Head of caudate nucleus (tissue), 42 donors: ENCODE data around the gene GFER.
"Not testable (repeated sequence)": the region's sequence is repeated elsewhere in the genome, so short reads cannot be mapped to it uniquely, and the experiment has no call there.

Experiments used
- DNase-seq, 42 donors: peaks; one replicate each; pipeline versions ENCODE4 v3.0.0 to v3.0.0-alpha.2; 2020 to 2021; ENCODE audit warnings: mixed read lengths in 7 of 42
- intact Hi-C: fragments of 100-400 bp; cut with DNase I; formaldehyde crosslinking; loops from one replicate; pipeline ENCODE4 v1.15.0; 2022

Gene GFER

DNA sequence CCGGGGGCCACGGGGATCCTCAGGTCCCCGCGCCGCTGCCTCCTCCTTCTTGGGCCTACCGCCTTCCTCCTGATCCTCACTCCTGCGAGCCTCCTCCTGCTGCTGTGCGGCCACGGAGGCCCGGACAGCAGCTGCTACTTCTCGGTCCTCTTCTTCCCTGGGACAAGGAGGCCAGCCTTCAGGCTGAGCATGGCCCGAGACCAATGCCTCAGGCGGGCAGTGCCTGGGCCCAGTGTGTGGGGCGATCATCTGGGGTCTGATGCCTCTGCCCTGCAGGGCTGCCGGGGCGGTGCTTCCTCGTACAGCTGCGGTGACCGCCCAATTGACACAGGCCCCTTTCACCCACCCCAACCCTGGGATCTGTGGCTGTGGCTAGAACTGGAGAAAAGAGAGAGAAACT lies 17.0 kb downstream of the GFER start:
- no peak for DNase-seq
- intact Hi-C loops, result no loop called here

DNA sequence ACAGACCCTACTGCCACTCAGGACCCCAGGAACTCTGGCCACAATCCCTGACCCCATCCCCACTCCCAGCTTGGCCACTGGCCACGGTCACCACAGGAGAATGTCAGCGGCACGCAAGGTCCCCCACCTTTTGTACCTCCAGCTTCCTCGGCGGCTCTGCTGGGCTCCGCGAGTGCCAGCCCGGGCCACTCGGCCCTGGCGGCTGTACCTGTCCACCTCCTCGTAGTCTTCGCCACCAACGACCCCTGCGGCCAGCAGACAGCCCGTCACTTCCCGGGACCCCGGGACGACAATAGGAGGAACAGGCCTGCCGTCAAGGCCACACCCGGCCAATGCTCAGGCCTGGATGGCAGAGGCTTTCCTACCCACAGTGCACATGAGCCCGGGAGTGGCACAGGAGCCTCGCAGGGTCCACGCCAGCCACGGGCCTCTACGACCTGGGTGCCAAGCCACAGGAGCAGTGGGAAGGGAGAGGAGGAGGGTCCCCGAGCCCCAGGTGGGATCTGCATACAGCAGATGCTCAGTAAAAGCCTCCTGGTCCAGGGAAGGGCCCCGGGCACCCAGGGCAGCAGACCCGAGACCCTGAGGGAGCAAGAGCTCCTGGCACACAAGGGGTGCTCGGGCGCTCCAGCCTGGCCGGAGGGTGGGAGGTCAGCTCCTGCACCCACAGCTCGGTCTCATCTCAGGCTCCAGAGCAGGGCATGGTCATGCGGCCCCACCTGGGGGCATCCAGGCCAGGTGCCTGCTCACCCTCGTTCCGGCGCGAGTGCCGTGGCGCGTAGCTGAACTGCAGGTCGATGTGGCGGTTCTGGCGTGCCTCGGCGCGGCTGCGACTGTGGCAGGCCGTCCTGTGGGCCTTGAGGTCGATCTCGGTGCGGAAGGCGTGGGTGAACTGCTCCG lies 17.7 kb downstream of the GFER start:
- DNase-seq, result no peak
- intact Hi-C loops, result no loop called here

DNA sequence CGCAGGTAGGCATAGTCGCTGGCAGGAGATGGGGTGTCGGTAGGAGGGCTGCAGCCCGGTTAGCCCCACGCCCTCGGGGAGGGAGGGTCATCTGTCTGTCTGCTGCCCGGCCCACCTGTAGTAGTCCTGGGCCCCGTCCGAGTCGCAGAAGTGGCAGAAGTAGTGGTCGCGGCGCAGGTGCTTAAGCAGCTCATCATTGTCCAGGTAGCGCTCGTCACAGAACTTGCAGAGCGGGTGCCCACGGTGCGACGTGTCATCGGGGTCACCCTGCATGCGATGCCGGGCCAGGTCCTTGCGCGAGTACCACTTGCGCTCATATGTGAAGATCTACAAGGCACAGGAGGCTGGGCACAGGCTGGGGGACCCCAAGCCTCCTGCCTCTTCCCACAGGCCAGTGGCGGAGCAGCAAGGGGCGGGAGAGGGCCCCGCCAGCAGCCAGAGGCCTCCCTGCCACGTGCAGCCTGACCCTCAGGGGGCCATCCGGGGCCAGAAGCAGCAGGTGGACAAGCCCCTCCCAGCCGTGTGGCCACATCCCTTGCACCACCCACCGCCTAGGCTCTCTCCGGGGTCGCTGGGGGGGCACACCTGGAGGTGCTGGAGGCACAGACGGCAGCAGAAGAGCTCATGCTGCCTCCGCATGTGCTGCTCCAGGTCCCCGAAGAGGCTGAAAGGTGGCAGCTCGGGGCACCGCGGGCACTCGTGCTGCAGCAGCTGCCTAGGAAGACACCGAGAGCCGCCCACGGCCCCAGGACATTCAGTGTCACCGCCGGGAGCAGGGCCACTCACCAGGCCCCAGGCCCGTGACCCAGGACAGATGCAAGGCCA lies 18.6 kb downstream of the GFER start:
- intact Hi-C loops, result no loop called here
- DNase-seq, result no peak

DNA sequence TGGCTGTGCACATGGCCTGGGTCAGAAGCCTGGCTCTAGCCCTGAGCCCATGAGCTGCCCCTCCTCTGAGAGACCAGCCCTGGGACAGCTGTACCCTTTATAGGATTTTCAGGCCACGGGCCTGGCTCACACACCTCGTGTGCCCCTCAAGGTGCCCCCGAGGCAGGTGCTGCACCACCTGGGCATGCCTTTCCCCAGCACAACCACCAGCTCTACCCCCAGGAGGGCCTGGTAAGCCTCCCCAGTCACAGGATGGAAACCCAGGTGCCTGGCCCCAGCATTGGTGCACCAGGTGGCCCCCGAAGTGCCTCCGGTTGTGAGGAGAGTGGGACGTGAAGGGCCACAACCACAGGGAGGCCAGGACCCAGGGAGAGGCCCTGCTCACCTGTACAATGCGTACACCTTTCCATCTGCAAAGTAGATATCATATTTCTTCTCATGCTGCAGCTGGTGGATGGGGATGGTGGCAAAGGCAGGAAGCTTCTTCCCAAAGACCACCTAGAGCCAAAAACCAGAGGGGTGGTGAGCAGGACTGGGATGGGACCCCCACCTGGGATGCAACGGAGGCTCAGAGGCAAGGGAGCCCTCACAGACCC lies 19.3 kb downstream of the GFER start:
- no peak for DNase-seq
- intact Hi-C loops, result no loop called here

DNA sequence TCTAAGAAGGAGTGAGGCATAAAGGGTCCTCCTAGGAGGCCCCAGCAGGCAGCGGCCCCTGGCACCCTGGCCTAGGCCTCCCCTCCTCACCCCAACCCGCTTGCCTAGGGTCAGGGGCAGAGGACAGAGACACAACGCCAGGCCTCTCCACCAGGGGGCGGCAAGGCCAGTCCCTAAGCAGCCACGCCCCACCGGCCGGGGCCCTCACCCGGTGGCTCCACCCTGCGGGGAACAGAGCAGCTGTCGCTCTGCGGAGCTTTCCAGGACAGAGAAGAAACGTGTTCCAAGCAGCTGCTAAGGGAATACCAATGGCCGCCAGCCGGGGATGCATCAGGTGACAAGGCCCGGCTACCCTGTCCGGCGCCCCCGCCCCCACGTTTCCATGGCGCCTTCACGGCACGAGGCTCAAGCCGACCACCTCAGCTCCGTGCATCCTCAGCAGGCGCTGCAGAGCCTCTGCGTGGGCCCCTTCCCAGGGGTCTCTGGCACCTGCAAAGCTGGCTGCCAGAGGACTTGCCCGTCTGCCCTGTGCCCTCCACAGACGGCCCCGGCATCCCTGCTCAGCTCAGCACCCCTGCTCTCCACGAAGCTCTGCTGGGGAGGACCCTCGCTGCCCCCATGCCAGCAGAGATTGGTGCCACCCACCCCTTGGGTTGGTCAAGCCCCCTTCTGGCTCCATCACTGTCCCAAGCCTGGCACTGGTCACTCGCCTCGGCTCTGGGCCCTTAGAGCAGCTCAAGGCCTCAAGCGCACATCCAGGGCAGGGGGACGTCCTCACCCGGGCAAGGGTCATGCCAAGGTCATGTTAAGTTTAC lies 20.0 kb downstream of the GFER start:
- intact Hi-C loops, result no loop called here
- DNase-seq, result peak in 41 of 42 donors; percentile 42 to 90 (median 77)

DNA sequence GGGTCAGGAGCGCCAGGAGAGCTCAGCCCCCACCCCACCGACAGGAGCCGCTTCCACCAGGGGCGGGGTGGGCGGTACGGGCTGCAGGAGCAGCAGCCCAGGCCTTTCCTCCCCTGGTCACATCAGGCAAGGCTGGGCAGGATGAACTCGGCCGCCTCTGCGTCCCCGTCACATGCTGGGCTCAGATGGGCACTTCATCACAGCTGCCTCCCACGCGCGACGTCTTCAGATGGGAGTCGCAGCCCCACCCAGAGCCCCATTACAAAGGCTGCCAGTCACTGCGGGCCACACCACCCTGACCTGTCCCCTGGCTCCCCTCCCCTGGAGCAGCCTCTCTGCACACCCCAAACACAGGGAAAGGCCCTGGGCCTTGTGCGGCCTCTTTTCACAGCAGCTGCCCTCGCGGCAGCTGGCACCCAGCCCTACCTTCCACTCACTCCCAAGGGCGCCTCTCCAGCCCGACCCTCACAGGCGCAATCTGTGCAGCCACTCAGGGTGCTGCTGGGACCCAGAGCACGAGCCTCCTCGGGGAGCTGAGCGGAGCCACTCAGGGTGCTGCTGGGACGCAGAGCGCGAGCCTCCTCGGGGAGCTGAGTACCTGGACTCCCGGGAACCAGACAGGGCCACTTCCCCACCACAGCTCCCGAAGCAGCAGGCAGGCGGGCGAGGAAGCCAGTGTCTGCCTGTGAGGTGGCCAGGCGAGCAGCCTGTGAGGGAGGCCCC lies 21.0 kb downstream of the GFER start:
- intact Hi-C loops, result no loop called here
- DNase-seq, result no peak

DNA sequence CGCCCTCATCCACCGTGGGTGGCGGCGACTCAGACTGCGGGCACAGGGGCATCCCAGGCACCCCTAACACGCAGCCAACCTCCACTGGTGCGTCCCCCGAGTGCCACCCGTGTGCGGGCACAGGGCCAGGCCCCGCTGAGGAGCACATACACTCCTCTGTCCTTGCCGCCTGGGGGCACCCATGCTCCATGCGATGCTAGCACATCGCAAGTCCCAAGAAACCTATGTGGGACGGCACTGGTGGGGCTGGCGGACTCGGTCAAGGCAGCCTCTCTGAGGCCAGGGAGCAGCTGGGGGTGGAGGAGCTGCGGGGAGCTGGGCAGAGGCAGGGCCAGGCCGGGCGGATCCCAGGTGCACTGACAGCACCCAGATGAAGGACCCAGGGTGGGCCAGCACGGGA lies 21.7 kb downstream of the GFER start:
- peak in 1 of 42 donors; percentile 16 for DNase-seq
- intact Hi-C loops, result no loop called here

DNA sequence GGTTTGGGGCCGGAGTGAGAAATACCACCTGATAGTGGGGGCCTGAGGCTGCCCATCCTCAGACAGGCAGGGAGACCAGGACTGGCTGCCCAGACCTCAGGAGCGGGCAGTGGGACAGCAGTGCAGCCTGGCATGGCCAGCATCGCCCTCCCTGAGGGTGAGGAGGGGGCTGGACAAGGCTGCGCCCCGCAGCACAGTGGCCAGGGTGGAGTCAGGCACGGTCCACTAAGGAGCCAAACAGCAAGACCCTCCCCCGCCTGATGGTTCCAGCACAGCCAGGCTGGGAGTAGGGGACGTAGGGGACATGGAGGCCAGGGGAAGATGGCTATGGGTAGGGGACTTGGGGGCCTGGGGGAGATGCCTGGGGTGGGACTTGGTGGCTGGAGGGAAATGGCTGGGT lies 22.3 kb downstream of the GFER start:
- intact Hi-C loops, result no loop called here
- DNase-seq, result no peak

DNA sequence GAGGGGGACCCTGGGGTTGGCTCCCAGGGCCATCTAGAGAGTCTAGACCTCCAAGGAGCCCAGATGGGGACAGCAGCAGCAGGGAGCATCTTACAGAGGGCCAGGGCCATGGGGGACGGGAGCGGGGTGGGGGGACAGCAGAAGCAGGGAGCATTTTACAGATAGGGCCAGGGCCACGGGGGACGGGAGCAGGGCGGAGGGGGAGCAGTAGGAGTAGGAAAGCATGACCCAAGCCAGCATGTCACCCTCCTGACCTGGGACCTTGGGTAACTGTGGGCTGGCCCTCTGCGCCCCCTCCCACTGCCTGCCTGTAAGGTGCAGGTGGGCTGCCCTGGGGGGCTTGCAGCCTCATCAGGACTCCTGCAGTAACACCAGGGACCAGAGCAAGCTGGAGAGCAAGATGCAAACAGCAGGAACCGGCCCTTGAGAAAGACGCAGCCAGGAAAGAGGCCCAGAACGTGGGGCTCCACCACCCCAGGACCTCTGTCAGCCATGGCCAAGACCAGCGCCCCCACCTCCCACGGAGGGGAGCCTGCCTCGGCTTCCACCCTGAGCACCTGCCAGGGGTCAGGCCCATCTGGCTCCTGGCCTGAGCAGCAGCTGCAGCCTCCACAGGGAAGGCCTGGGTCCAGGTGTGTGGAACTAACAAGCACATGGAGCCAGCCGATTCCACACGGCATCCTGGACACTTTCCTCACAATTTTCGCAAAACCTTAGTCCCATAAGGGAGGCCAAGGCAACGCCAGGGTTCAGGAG lies 23.3 kb downstream of the GFER start:
- DNase-seq, result no peak
- intact Hi-C loops, result no loop called here

DNA sequence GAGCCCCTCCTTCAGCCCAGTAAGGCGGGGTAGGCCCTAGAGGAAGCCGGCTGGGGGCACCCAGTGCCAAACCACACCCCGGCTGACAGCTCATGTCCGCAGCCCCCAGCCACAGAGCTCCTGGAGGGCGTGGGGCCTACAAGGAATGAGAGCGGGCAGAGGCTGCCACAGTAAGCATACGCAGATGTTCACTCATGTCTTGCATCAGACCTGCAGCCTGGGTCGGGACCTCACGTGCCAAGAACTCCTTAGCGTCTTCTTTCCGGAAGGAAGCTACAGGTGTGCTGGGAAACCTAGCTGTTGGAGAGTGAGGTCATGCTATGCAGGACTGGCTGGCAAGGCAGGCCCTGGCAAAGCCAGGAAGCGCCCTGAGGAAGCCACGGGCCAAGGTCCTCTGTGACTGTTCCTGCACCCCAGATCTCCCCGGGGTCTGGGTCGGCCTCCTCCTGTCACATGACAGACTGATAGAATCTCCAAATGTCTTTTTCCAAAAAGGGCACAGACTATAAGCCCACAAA lies 24.1 kb downstream of the GFER start:
- DNase-seq, result no peak
- intact Hi-C loops, result no loop called here

DNA sequence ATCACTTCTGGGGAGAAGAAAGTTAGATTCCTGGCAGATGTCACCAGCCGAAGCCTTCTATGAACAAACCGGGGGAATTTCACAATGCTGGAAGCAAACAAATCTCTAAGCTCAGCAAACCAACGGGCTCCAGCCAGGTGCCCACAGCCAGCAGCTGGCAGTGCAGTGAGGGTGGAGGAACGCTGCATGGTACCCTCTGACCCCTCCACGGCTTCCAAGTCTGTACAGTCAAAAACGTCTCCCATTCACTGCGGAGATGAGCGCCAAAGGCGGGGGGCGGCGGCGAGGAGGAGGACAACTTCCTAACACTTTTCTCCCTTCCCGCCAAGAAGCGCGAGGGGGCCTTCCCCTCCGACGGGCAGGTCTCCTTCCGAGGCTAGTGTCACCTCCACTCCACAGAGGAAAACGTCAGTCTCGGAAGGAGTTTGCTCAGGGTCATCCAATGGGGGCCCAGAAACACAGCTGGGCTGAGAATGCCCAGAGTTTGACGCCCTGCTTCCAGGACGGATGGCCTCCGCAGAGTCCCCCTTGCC lies 24.7 kb downstream of the GFER start:
- intact Hi-C loops, result no loop called here

DNA sequence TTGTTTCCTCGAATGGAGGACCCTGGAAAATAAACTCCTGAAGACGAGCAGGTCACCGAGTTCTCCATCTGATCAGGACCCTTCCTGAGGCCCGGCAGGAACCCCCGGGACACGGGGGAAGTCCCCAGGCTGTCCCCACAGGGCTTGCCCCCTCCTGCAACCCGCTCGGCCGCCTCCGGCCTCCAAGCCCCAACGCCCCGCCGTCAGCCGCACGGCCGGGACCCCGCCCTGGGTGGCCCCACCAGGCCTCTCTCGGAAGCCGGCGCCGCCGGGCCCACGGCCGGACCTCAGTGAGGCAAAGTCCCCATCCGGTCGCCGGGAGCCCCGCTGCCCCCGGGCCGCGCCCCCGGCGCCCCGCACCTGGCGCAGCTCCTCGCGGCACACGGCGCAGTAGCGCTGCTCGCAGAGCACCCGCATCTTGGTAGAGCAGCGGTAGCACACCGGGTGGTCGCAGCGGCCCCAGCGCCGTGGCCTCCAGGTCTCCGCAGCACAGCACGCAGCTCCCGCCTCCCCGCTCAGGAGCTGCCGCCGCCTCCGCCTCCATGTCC lies 25.2 kb downstream of the GFER start:
- intact Hi-C loops, result no loop called here
- peak in 1 of 42 donors; percentile 28 for DNase-seq

More for the DNA sequence above, 24.7 kb downstream of the GFER start:
- no peak for DNase-seq

DNA sequence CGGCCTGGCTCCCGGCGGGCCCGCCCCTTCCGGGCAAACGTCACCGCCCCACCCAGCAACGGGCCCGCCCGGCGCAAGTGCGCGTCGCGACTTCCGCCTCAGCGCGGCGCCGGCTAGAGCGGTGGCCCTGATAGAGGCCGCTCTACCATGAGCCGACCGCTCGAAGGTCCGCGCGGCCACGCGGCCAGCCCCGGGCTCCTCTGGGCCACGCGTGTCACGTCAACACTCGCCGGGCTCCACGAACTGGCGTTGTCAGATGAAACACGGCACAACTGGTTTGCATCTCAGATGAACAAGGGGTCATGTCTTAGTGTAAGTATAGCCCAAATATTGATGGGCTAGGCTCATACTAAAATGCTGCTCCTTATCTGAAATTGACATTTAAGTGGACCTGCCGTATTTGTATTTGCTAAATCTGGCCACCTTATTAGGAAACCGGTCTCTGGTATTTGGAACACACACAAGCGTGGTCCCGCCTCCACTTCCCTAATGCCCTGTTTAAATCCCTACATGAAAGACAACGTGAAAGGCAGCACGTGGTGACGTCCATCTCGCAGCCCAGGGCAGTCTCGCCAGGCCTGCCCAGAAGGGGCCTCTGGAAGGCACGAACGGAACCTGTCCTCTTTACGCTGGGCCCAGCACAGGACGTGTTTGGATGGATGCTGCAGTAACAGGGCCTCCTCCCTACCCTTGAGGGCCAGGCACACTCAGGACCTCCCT lies 26.0 kb downstream of the GFER start, which contains the start of gene ZNF598:
Gene ZNF598, minus strand, starts transcription at position 31 of the 720 bp plus-strand sequence.
- peak; percentile 49 to 93 (median 86) for DNase-seq
- intact Hi-C loops, result no loop called here

DNA sequence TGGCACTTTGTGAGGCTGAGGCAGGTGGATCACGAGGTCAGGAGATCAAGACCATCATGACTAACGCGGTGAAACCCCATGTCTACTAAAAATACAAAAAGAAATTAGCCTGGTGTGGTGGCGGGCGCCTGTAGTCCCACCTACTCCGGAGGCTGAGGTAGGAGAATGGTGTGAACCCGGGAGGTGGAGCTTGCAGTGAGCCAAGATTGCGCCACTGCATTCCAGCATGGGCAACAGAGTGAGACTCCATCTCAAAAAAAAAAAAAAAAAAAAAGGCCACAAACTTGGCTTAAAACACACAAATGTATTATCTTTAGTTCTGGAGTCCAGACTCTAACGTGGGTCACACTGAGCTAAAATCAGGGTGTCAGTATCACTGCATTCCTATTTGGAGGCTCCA lies 27.7 kb downstream of the GFER start:
- not testable (repeated sequence) for DNase-seq

DNA sequence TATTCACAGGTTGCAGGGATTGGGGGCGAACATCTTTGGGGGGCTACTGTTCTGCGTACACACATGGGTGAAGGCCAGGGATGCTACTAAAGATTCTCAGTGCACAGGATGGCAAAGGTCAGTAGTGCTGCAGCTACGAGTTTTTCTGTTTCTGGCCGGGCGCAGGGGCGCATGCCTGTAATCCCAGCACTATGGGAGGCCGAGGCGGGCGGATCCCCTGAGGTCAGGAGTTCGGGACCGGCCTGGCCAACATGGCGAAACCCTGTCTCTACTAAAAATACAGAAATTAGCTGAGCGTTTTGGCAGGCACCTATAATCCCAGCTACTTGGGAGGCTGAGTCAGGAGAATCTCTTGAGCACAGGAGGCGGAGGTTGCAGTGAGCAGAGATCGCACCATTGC lies 29.5 kb downstream of the GFER start:
- DNase-seq, result no peak
- intact Hi-C loops, result no loop called here

More for the DNA sequence above, 27.7 kb downstream of the GFER start:
- intact Hi-C loops, result not testable (repeated sequence)
